Progenitor cell of endocrine pancreas (in vitro differentiated cells): ENCODE results near the gene SAMD4A. TPM values are rescaled to one million over a fixed set of nuclear protein-coding genes. Genes with fewer than 3 reads are reported as not detected.

Experiments used
- DNase-seq: peaks from one replicate; pipeline ENCODE4 v3.0.0; 2021; ENCODE audit warnings: low spot score; ENCODE audit not compliant: unreplicated experiment
- H3K27ac Mint-ChIP-seq: 2 replicates; pipeline ENCODE4 v1.8.0; 2021; ENCODE audit warnings: mild to moderate bottlenecking, moderate library complexity, mixed read lengths
- H3K27me3 Mint-ChIP-seq: 2 replicates; pipeline ENCODE4 v1.8.0; 2021; ENCODE audit warnings: mixed read lengths
- H3K36me3 Mint-ChIP-seq: 2 replicates; pipeline ENCODE4 v1.8.0; 2022; ENCODE audit warnings: mixed read lengths; ENCODE audit not compliant: insufficient read depth
- H3K4me1 Mint-ChIP-seq: 2 replicates; pipeline ENCODE4 v1.8.0; 2021; ENCODE audit warnings: low read depth, mixed read lengths
- H3K4me3 Mint-ChIP-seq: 2 replicates; pipeline ENCODE4 v1.8.0; 2021; ENCODE audit warnings: low read depth, mild to moderate bottlenecking, moderate library complexity, mixed read lengths
- H3K9me3 Mint-ChIP-seq: 2 replicates; pipeline ENCODE4 v1.8.0; 2021; ENCODE audit warnings: low read depth, mixed read lengths
- total RNA-seq: library from RNA; stranded (reverse); gene quantifications from 2 replicates; pipeline ENCODE4 v1.2.1, GENCODE V29; 2021
- TF ChIP-seq, protein P1 (sequence below): fragments of 200-600 bp; sonication (generic); IDR thresholded peaks from one replicate; pipeline ENCODE4 v1.5.0; 2021; ENCODE audit warnings: antibody characterized with exemption, mild to moderate bottlenecking; ENCODE audit not compliant: unreplicated experiment

SAMD4A gene
- total RNA-seq, 1 donor from 2014 or later = 9.1 TPM

DNA sequence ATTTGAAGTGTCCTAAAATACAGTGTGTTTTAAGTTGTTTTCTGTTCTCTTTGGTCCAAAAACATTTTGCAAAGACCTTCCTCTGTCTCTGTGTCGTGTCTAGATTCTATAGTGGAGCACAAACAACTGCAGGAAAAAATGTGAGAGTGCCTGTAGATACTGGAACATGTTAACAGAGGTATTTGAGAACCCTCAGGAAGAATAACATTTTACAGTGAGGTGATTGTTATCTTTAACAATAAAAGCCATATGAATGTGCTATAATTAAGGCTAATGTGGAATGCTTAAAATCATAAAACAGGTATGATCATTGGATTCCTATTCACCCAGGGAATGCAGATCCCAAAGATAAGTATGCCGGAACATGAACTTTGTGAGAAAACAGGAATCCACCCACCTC, 98.0 kb downstream of the SAMD4A start:
- DNase-seq = no peak
- Mint-ChIP-seq H3K4me1 (peaks cover under 1% of the 10 kb centered on the region), H3K4me3 (no peak overlapping the region), H3K9me3 (no peaks in the 10 kb centered on the region), H3K36me3 (no peaks in the 10 kb centered on the region), H3K27ac (no peak overlapping the region), H3K27me3 (no peaks in the 10 kb centered on the region)
- TF ChIP-seq, protein P1, sequence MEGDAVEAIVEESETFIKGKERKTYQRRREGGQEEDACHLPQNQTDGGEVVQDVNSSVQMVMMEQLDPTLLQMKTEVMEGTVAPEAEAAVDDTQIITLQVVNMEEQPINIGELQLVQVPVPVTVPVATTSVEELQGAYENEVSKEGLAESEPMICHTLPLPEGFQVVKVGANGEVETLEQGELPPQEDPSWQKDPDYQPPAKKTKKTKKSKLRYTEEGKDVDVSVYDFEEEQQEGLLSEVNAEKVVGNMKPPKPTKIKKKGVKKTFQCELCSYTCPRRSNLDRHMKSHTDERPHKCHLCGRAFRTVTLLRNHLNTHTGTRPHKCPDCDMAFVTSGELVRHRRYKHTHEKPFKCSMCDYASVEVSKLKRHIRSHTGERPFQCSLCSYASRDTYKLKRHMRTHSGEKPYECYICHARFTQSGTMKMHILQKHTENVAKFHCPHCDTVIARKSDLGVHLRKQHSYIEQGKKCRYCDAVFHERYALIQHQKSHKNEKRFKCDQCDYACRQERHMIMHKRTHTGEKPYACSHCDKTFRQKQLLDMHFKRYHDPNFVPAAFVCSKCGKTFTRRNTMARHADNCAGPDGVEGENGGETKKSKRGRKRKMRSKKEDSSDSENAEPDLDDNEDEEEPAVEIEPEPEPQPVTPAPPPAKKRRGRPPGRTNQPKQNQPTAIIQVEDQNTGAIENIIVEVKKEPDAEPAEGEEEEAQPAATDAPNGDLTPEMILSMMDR = no peak

DNA sequence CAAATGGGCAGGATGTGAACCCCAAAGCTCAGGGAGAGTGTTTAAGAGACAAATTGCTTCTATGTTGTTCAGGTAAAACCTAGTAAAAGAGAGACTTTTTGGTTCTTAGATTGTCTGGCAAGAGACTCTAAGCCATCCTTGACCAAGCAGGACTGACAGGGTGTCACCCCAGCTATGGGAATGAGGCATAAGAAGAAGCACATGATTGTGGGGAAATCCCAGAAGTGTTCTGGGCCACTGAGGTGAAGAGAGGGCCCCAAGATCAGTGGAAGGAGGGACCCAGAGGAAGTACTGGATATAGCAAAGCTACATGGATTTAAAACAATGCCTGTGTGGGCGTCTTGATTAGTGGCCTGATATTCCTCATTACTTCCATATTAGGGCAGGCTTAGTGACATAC, 99.0 kb downstream of the SAMD4A start:
- no peaks in the 10 kb centered on the region for H3K36me3 Mint-ChIP-seq
- TF ChIP-seq, protein P1 = no peak
- H3K4me3 Mint-ChIP-seq = no peak overlapping the region
- H3K27ac Mint-ChIP-seq = no peak overlapping the region
- H3K4me1 Mint-ChIP-seq = peaks cover 2% of the 10 kb centered on the region
- no peaks in the 10 kb centered on the region for H3K27me3 Mint-ChIP-seq
- no peaks in the 10 kb centered on the region for H3K9me3 Mint-ChIP-seq
- no peak for DNase-seq

DNA sequence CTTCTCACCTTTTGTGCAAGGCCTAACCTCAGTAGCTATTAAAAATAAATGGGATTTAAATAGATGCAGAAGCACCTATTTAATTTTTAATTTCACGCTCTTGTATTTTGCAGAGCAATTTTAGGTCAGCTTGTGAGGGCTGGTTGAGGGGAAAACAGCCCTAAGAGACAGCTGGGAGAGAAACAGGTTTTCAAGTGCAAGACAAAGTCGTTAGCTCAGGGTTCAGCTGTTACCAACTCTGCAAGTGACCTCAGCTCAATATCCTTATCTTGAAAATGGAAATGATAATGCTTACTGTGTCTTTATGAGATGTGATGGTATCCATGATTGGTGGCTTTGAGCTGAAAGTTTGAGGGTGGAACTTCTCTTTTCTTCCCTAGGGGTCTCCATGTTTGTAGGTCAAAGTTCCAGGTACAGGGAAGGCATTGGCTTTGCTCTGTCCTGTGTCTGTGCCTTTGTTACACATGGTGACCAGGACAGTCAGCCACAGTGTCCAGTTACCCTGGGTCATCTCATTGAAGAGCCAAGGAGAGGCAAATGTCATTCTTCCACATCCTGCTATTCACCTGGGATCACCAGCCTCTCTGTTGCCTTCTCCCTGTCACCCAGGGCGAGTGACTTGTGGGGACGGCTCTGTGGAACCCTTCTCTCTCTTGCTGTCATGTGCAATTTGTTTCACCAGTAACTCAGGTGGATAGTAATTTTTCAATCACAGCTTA, 100.3 kb downstream of the SAMD4A start:
- H3K27ac Mint-ChIP-seq = peak overlapping the region; percentile 19
- H3K36me3 Mint-ChIP-seq = no peaks in the 10 kb centered on the region
- H3K4me1 Mint-ChIP-seq = peaks cover 5% of the 10 kb centered on the region
- no peak for DNase-seq
- TF ChIP-seq, protein P1 = no peak
- no peaks in the 10 kb centered on the region for H3K9me3 Mint-ChIP-seq
- H3K27me3 Mint-ChIP-seq = no peaks in the 10 kb centered on the region
- no peak overlapping the region for H3K4me3 Mint-ChIP-seq

DNA sequence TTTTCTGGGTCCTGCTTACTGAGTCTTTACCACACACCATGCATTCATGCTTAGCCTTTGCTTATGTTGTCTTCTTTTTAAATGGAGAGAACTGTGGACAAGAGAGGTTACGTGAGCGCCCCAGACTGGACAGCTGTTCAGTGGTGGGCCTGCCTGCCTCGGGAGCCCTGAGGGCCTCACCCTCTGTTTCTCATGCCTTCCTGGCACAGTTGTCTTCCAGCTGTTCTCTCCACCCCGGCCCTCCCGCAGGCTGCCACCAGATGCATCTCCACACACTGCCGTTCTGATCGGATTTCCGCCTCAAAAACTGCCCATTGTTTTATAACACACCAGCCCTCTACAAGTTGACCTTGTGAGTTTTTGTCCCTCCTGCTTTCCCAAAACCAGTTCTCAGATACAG, 100.8 kb downstream of the SAMD4A start:
- no peak overlapping the region for H3K27ac Mint-ChIP-seq
- TF ChIP-seq, protein P1 = no peak
- no peaks in the 10 kb centered on the region for H3K36me3 Mint-ChIP-seq
- no peak for DNase-seq
- H3K27me3 Mint-ChIP-seq = no peaks in the 10 kb centered on the region
- no peak overlapping the region for H3K4me3 Mint-ChIP-seq
- peaks cover 5% of the 10 kb centered on the region for H3K4me1 Mint-ChIP-seq
- H3K9me3 Mint-ChIP-seq = no peaks in the 10 kb centered on the region

DNA sequence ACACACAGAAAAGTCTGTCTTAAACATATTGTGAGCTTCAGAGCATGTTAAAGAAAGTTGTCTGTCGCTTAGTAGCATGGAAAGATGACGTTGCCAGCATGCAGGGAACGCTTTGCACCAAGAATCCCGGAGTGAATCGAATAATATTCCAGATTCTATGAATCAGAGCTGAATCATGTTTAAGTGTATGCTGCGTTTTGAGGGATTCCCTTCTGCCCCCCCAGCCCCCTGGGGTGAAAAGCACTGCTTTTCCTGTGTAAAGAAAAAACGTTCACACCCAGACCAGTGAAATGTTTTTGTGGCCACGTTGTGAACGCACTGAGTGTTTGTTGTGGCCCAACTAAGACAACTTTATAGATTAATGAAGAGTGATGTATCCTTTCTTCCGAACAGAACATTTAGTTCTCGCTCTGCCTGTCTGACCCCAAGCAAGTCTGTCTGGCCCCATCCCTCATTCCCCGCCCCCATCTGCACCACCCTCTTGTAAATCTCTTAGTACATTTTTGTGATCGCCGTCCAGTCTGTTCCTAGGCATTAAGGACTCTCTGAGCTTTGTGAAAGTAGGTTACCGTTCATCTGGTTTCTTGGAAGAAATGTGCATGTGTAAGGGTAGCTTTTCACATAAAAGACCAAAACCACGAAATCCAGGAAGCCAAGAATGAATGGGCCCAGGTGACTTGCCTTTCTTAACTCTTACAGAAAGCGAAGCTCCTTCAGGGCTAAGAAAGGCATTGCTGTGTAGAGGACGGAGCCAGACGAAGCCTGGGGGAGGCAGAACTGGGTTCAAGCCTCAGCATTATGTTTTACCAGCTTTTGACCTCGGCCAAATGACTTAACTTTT, 103.0 kb downstream of the SAMD4A start:
- H3K4me1 Mint-ChIP-seq = peaks cover 5% of the 10 kb centered on the region
- no peak for DNase-seq
- no peaks in the 10 kb centered on the region for H3K36me3 Mint-ChIP-seq
- no peak overlapping the region for H3K27ac Mint-ChIP-seq
- H3K9me3 Mint-ChIP-seq = no peaks in the 10 kb centered on the region
- no peaks in the 10 kb centered on the region for H3K27me3 Mint-ChIP-seq
- TF ChIP-seq, protein P1 = no peak
- no peak overlapping the region for H3K4me3 Mint-ChIP-seq
